ENCODE data around the gene ATP8B2.

GRCh38 chr1:154290921-154291320 is 34.4 kb upstream of the ATP8B2 start:
- TF ChIP-seq, protein P1, sequence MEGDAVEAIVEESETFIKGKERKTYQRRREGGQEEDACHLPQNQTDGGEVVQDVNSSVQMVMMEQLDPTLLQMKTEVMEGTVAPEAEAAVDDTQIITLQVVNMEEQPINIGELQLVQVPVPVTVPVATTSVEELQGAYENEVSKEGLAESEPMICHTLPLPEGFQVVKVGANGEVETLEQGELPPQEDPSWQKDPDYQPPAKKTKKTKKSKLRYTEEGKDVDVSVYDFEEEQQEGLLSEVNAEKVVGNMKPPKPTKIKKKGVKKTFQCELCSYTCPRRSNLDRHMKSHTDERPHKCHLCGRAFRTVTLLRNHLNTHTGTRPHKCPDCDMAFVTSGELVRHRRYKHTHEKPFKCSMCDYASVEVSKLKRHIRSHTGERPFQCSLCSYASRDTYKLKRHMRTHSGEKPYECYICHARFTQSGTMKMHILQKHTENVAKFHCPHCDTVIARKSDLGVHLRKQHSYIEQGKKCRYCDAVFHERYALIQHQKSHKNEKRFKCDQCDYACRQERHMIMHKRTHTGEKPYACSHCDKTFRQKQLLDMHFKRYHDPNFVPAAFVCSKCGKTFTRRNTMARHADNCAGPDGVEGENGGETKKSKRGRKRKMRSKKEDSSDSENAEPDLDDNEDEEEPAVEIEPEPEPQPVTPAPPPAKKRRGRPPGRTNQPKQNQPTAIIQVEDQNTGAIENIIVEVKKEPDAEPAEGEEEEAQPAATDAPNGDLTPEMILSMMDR (IDR thresholded peaks at IDR 0.05): no peak
- no peak for TF ChIP-seq POLR2A (IDR thresholded peaks at IDR 0.05)
